Measurements from ENCODE around the gene HNRNPR.
"Not testable (repeated sequence)": the region's sequence is repeated elsewhere in the genome, so short reads cannot be mapped to it uniquely, and the experiment has no call there.

HNRNPR gene

DNA sequence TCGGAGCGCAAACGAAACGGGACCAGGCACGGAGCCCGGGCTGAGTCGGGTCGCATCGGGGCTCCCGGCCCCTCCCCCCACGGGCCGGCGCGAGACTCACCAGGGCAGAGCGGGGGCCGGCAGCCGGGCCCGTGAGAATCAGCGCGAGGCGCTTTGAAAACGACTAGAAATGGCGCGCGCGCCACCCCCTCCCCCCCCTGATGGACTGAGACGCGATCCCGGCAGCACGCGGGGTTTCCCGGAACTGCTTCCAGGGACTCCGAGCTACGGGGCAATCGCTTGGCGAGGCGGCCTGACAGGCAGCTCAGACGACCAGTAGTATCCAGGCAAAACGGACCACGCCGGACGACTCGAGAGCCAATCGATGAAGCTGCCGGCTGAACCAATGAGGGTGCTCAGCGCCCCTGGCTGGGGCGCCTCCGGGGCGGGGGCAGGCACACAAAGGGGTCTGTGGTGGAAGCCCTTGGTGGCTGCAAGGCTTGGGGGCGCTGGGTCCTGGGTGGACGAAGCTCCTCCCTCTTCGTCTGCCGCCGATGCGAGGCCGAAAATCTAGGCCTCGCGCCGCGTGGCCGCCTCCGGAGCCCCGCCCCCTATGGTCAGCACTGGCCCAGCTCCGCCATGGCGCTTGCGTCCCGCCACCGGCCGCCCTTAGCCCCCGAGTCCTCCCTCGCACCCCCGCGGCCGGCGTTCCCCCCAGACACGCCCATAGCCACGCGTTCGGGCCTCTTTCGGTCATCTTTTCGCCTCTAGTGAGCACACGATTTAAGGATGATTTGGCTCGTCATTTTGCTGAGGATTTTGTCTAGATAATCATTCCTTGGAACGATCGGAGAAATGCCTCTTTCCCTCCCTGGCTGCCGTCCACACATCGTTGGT lies at the start of gene HNRNPR:
Gene HNRNPR, minus strand, starts transcription at position 174 of the 876 bp plus-strand sequence. CDS start 3,276 bp downstream, outside the sequence.
- DNase-seq (ENCODE audit: low spot score), result peak; percentile 87

DNA sequence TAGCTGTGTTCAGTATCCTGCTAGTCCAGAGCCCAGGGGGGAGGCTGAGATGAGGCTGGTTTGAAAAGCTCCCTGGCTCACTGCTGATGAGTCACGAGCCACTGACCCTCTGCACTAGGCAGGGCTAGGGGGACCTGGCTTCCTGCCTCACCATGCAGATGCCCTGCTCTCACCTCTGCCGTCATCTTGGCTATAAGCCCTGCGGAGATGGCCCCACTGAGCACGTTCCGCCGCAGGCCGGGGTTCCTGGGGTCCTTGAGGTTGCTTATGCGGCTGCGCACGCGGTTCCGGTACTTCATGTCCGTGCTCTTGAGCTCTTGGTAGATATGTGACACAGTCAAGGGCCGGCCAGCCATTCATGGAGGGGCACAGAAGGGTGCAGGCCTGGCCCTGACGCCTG lies 49.6 kb upstream of the HNRNPR start:
- DNase-seq (ENCODE audit: low spot score), result no peak

DNA sequence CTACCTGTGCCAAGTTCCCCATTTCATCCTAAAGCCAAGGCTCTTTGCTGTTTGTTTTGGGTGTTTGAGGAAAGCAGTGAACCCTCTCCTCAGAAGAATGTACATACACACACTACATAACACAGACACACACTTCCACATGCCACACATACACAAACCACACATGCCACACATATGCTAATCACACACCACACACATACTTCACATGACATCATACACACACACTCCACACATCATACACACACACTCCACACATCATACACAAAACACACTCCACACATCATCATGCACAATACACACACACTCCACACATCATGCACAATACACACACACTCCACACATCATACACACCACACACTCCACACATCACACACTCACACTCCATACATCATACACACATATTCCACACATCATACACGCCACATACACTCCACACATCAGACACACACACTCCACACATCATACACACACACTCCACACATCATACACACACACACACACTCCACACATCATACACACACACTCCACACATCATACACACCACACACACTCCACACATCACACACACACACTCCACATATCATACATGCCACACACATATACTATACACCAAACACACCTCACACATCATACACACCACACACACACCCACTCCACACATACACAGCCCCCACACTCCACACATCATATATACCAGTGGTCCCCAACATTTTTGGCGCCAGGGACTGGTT lies 48.2 kb upstream of the HNRNPR start:
- no peak for DNase-seq (ENCODE audit: low spot score)

DNA sequence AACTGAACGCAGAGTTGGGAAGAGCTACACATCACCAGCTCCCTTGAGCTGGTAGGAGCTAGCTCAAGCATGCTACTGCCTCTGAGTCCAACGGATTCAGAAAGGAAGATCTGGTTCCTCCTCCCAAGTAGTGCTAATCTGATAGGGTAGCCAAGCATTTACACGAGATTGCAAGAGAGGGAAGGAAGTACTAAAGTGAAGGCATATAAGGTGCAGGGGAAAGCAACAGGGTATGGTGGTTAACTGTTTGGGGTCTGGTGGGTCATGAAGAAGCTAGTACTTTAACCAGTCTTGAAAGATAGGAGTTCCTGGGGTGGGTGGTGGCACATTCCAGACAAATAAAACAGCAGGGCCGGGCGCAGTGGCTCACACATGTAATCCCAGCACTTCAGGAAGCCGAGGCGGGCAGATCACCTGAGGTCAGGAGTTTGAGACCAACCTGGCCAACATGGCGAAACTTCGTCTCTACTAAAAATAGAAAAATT lies 45.8 kb upstream of the HNRNPR start:
- no peak for DNase-seq (ENCODE audit: low spot score)

DNA sequence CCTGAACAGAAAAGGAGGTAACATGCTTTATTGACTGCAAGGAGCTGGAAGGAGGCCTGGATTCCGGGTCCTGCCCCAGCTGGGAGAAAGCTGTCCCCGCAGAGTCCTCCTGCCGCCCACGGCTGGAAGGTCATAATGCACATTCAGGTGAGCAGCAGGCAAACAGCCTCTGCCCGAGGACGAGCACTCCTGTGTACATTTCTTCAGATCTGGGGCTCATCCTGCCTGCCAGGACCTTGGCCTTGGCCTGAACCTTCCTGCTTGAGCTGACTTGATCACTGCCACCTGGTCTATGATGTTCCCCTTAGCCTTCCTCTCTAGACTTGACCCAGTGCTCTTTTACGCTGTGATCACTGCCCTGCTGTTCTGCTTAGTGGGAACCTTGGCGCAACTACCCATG lies 43.4 kb upstream of the HNRNPR start:
- DNase-seq (ENCODE audit: low spot score), result no peak

DNA sequence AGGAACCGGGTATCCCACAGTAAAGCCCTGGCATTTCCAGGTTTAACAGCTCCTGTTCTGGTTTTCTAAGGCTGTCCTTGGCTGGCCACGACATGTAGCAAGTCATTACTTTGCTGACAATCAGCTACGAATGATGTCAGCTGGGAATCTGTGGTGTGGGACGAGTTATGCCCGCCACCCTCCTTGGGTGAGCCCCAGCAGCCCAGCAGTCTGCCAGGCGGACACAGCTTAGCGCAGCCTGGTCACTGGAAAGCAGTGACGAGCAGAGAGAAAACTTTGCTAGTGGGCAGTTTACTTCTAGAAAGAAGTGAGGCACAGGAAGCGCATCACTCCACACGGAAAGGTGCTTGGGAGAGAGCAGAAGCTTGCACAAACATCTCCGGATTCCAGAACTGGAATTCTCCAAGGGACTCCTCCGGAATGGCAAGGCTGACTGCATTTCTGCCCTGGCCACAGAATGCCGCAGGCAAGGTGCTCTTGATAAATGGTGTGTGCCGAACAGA lies 41.1 kb upstream of the HNRNPR start:
- DNase-seq (ENCODE audit: low spot score), result no peak

DNA sequence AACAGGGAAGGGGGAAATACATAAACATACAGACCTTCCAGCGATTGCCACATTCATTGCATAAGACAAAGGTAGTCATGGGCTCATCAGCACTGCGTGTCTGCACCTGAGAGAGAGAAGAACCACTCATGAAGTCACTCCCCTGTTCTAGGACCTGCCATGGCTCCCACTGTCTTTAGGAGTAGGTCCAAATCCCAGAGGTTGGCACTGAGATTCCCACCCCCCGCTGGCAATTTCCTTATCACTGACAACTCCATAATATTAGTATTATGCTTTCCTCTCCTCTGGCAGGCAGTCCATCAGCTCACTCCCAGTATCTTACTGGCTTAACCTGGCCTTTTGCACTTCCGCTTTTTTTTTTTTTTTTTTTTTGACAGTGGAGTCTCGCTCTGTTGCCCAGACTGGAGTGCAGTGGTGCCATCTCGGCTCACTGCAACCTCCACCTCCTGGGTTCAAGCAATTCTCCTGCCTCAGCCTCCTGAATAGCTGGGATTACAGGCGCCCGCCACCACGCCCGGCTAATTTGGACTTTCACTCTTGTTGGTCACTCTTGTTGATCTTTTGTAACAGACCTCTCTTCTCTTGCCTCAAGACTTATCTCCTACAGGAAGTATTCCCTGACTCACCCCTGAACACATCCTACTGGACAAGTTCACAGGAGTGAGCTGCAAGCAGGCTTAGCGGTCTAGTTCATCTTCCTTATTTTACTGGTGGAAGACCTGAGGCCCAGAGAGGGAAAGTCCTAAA lies 40.4 kb upstream of the HNRNPR start:
- no peak for DNase-seq (ENCODE audit: low spot score)

DNA sequence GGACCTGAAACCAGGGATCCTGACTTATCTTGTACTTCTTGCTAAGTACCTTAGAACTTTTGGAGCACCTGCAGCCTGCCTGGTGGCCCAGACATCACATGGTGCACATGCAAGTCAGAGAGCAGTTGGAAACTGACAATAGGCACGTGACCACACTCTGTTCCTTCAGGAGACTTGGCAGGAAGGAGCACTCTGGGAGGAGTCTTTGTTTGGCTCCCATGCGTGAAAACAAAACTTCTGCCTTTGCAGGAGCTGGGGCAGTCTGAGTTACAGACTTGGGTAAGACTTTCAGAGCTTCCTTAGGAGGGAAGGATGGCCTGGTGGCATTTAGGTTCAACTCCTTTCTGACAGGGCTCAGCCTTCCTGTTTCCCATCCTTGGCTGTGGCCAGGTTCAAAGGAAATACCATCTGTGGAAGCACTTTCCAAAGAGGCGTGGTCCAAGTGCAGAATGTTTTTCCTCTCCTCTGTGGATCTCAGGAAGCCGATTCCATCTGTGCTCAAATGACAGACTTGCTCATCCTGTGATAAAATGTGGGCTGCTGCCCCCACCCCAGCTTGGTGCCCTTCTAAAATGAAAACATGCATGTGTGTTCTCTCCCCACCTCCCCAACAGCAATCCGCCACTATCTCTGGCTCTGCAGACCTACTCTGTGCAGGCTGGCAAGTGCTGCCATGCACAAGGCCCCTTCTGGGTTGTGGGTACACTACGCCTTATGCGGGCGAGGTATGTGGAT lies 39.7 kb upstream of the HNRNPR start:
- no peak for DNase-seq (ENCODE audit: low spot score)

DNA sequence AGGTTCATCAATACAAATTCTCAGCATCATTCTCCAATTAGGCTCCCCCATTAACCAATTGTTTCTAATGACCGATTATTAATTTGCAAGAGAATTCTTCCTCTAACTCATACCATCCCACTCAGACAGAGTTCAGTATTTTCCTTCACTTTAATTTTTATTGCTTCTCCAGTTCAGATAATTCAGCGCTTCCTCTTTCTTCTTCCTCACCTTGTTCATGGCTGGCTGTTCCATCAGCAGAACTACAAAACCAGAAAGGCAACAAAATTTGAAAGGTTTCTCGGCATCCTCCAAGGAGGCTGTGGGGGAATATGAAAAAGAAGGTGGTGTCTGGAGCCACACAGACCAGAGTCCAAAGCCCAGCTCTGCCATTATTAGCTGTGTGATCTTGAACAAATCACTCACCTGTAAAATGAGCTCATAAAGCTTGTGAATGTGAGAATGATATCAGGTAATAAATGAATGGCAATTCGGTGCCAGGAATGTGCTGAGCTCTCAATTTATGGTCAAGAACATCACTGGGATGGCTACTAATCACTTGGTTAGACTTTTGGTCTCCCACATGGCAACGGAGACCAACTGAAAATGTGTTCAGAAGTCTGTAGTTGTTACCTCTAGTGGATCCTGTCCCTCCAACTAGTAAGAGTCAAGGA lies 37.3 kb upstream of the HNRNPR start:
- no peak for DNase-seq (ENCODE audit: low spot score)

DNA sequence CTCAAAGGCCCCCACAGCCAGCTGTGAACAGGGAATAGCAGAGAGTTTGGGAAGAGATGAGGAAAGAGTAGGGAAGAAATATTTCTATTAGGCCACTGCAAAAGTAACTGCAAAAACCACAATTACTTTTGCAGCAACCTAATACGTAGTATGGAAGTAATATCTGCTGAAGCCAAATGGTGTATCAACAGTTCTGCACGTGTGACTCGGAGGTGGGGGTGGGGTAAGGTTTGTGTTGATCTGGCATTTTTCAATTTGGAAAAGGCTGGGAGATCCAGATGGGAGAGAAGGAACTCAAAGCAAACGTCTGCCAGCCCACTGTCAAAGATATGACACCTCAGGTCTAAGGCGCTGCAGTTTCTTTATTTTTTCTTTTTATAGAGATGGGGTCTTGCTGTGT lies 36.6 kb upstream of the HNRNPR start:
- no peak for DNase-seq (ENCODE audit: low spot score)

DNA sequence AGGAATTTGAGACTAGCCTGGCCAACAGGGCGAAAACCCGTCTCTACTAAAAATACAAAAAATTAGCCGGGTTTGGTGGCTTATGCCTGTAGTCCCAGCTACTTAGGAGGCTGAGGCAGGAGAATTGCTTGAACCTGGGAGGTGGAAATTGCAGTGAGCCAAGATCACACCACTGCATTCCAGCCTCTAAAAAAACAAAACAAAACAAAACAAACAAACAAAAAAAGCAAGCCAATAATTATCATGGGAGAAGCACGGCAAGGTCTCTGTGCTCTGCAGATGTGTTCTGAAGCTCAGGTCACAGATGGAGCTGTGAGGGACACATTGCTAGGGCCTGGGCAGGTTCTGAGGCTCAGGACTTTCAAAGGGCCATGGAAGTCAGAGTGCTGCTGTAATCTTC lies 36.2 kb upstream of the HNRNPR start:
- DNase-seq (ENCODE audit: low spot score), result not testable (repeated sequence)

DNA sequence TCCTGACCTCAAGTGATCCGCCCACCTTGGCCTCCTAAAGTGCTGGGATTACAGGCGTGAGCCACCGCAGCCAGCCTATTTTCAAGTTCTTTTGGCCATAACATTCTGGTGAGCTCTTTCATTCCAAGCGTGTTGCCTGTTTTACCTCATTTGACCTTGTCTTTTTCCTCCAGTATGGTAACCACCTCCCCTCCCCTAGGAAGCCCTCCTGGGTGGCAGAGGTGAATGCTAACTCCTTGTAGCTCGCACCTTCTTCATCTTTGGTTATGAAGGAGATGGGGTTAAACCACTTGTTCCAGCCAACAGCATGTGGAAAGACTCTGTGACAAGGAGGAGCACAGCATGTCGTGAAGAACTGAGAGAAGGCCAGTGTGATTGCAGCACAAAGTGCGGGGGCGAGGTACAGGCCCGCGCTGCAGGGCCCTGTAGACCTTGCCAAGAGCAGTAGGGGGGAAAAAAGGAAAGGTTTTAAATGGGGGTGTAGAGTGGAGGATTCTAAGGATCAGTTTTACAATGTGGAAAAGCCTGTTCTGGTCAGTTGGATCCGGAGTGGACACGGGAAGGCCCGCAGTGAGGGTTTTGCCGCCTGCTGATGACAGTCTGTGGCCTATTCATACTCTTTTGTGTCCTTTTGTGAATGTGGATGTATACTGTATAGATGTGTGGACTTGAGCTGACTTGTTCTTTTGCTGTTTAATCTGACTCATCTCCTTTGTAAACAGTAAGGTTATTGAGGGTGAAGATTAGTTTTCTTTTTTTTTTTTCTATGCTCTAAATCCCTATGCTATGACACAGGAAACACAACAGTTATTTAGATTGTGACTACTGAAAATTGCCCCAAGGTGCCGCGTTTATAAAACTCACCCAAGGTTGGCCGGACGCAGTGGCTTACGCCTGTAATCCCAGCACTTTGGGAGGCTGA lies 33.1 kb upstream of the HNRNPR start:
- peak; percentile 86 for DNase-seq (ENCODE audit: low spot score)

DNA sequence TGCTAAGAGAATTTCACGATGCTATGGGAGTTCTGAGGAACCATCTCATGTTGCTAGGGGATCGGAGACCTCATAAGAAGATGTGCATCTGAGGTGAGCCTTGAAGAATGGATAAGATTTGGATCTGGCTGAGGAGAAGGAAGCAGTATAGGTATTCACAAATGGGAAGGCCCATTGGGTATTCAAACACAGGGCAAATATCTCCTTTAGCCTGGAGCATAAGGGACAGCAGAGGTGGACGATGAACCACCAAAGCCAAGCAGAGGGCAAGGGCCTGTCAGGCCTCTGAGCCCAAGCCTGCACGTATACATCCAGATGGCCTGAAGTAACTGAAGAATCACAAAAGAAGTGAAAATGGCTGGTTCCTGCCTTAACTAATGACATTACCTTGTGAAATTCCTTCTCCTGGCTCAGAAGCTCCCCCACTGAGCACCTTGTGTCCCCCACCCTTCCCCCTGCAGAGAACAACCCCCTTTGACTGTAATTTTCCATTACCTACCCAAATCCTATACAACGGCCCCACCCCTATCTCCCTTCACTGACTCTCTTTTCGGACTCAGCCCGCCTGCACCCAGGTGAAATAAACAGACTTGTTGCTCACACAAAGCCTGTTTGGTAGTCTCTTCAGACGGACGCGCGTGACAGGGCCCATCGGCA lies 30.1 kb upstream of the HNRNPR start:
- not testable (repeated sequence) for DNase-seq (ENCODE audit: low spot score)

DNA sequence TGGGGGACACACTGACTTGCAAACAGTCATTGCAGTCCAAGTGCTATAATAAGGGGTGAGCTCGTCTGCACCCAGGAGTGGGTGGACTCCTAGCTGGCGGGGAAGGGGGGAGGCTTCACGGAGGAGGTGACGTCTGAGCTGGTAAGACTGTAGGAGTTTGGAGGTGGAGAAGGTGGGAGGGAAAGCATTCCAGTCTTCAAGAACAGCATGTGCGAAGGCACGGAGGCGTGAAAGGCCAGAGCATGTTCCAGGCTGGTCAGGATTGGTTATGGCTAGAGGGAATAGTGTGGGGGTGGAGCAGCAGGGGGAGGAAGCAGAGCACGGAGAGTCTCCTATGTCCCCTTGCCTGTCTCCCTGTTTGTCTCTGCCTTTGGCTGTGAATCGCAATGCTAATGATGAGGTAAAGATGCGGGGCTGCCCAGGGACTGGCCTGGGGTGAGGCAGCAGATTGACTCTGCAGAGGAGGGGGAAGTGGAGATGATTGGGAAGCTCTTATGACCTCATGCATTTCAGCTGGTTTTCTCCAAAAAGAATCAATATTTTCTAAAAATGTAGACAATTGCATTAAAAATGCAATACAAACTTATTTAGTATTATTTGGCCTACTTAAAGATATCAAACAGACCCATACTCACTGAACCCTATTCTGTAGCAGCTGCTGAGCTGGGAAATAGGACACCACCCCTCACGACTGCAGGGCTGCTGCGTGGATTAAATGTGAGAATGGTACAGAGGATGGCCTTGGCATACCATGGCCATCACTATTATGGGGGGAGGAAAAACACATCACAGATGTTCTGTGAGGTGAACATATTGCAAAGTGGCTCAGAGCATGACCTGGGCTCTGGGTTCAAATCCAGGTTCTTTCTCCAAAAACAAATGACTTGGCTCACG lies 28.1 kb upstream of the HNRNPR start:
- no peak for DNase-seq (ENCODE audit: low spot score)

DNA sequence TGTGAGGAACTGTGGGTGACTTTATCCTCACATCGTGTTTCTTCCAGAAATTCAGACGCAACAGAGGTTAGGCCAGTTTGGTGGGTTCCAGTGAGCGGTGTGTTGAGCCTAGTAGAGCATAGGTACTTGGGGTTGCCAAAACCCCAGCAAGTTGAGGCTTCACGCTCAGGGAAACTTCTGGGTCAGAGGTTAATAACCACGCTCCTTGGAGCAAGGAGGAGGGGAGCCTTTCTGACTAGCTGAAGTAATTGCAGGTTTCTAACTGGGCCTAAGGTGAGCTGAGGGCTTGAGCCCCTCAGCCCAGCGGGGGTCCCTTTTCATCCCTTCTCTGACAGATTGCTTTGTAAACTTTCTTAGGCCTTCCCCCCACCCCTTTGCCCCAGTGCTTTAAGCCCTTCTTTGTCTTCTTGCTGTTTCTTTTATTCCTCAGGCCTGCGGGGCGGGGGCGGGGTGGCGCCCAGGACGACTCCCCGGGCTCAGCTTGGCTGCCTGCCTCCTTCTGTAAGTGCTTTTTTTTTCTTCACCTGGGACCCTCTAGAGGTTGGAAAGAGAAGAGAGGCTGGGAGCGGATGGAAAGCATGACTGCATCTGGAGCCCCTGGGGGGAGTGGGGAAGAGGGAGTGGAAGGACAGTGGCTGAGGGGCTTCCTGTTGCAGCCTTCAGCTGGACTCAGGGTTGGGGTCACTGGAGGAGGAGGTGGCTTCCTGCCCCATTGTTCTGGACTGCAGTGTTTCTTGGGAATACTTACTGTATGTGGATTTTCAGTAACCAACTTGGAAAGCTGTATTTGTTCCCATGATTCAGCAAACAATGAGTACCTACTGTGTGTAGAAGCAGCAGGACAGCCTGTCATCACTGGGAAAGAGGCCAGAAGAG lies 26.9 kb upstream of the HNRNPR start:
- no peak for DNase-seq (ENCODE audit: low spot score)

DNA sequence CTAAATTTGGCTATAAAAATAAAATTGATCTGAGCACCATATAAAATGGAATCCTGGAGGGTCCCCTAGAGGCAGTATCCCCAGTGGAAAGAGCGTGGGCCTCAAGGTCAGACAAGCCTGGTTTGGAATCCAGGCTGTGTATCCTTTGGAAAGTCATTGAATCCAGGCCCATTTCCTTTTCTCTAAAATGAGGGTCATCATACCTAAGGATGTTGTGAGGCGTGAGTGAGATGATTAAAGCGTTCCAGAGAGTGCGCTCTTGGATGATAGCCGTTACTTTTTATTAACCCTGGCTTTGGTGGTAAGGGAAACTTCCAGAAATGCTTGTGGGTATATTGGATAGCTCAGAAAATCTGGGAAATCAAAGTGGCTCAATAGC lies 26.2 kb upstream of the HNRNPR start:
- no peak for DNase-seq (ENCODE audit: low spot score)

DNA sequence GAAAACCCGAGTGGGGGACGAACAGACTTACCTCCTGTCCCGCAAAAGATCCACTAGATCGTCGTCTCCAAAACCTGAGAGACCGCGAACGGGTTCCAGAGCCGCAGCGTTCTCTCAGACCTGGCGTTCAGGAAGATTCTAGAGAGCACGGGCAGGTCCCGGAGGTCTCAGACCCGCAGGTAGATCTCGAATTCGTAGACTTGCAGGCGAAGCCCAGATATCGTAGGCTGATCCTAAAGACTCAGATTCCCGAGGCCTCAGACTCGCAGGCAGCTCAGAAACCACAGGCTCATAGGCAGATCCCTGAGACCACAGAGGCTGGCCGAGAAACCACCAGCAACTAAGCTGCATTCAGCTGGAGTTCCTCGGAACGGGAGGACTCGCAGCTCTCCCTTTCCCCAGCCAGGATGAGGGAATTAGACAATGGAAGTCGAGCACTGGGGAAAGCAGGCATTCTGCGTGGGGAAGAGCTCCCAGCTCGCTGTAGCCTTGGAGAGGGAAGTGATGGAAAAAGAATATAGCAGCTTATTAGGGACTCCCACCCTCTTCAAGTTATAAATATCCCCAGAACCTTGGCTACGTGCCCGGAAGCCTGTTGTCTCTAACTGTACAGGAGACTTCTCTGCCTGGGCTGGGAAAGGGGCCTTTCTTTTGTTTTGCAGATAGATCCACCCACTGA lies 25.4 kb upstream of the HNRNPR start, which contains the start of gene ZNF436:
Gene ZNF436, minus strand, starts transcription at position 502 of the 679 bp plus-strand sequence. CDS start 1,831 bp downstream, outside the sequence.
- no peak for DNase-seq (ENCODE audit: low spot score)

Measured in COLO829 (cell line).